ENCODE measurements around the gene DHX58. TPM values are rescaled to one million over a fixed set of nuclear protein-coding genes. Genes with fewer than 3 reads are reported as not detected.
A peak's percentile ranks its signal among the peaks of the same experiment; 100 is the strongest.

DHX58 gene
- total and polyA plus RNA-seq, 2 of the 4 experiments (the other 2 are of a cell fraction) = 1.1 to 2.8 TPM

DNA sequence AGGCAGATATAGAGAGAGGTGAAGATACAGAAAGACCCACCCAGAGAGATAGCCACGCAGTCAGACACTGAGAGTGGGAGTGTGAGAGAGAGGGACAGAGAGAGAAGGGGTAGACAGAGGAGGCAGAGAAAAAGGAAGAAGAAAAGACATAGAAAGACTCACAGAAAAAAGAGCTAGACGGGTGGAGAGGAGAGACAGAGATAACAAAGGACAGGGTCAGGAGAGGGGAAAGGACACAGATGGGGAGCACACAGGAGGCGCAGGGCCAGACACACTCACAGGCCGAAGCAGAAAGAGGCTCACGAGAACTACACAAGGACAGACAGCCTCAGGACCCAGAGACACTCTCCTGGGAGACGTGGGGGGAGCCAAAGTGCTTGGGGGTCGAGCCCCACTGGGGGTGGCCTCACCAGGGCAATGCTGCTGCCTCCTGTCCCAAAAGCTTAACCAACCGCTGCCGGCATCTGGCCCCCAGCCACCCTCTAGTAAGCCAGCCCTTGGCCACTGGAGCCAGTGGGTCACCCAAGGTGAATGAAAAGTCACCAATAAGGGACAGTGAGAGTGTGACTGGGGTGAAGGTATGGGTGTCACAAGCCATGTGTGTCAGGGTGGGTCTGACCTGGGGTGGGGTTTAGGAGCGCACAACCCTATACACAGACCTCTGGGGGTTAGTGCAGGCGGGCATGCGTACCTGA, 18.0 kb downstream of the DHX58 start:
- Histone ChIP-seq H2AK5ac (ENCODE audit: low read depth, low read length) (no peak overlapping the region), H3K9me1 (ENCODE audit: insufficient read depth, low read length) (no peaks in the 10 kb centered on the region), H2BK5ac (ENCODE audit: low read depth, low read length, poor library complexity, severe bottlenecking) (no peak overlapping the region), H2BK20ac (ENCODE audit: low read depth, low read length) (no peak overlapping the region), H4K8ac (ENCODE audit: low read depth in 2 of 2, low read length in 2 of 2) (no peak overlapping the region), H2BK120ac (ENCODE audit: low read depth, low read length) (no peak overlapping the region), H3K4me3 (ENCODE audit: insufficient read depth, low read depth, low read length) (no peak overlapping the region), H4K91ac (ENCODE audit: insufficient read depth, low read depth, low read length) (no peak overlapping the region), H3K23ac (ENCODE audit: low read depth, low read length) (0 out of 2 replicates have a peak overlapping the region, but pooled peaks have one; percentile 59), H3K9me3 (ENCODE audit: control insufficient read depth, insufficient read depth, low read length) (no peaks in the 10 kb centered on the region), H3K27ac (ENCODE audit: insufficient read depth, low read length) (no peak overlapping the region), H2AFZ (replicated peaks; ENCODE audit: low read length, poor library complexity) (no peak overlapping the region), H3K9ac (ENCODE audit: low read depth, low read length) (no peak overlapping the region), H4K5ac (ENCODE audit: low read depth, low read length) (no peak overlapping the region), H3K27me3 (ENCODE audit: control insufficient read depth, insufficient read depth, low read length) (peaks cover 80% of the 10 kb centered on the region), H3K14ac (replicated peaks; ENCODE audit: low read depth, low read length) (no peak overlapping the region), H3K18ac (ENCODE audit: low read depth, low read length) (no peak overlapping the region), H3K4me1 (ENCODE audit: control insufficient read depth, insufficient read depth, low read length) (no peaks in the 10 kb centered on the region), H2AK9ac (replicated peaks; ENCODE audit: low read depth, low read length, poor library complexity) (no peak overlapping the region), H4K20me1 (ENCODE audit: insufficient read depth, low read length) (no peaks in the 10 kb centered on the region), H3K4ac (ENCODE audit: low read depth, low read length) (no peak overlapping the region), H3K56ac (ENCODE audit: extremely low read depth, insufficient read depth, low read length) (no peak overlapping the region), H3K36me3 (ENCODE audit: control insufficient read depth, insufficient read depth, low read length) (no peaks in the 10 kb centered on the region), H3K79me1 (ENCODE audit: low read depth in 1 of 2, low read length in 2 of 2) (no peaks in the 10 kb centered on the region), H2BK15ac (ENCODE audit: low read depth, low read length) (no peak overlapping the region), H3K4me2 (ENCODE audit: low read depth, low read length) (no peak overlapping the region)
- no TSS peak for BruUV-seq (replicated peaks)
- ATAC-seq (ENCODE audit: low read depth) (no peak), DNase-seq (no peak)
- intact Hi-C loops (cut with micrococcal nuclease) = no loop called here
- no peak for TF ChIP-seq NFE2L2 (IDR thresholded peaks at IDR 0.05; ENCODE audit: low read depth, low read length)
- no peak for TF ChIP-seq POLR2A (IDR thresholded peaks at IDR 0.05; ENCODE audit: low read depth, low read length)
- no peak for TF ChIP-seq CEBPB (IDR thresholded peaks at IDR 0.05; ENCODE audit: low read depth, low read length)
- no peak for TF ChIP-seq MXI1 (IDR thresholded peaks at IDR 0.05; ENCODE audit: borderline replicate concordance, low read depth, low read length)
- no peak for TF ChIP-seq MAZ (IDR thresholded peaks at IDR 0.05; ENCODE audit: borderline replicate concordance, low read depth, low read length)
- TF ChIP-seq, protein P1, sequence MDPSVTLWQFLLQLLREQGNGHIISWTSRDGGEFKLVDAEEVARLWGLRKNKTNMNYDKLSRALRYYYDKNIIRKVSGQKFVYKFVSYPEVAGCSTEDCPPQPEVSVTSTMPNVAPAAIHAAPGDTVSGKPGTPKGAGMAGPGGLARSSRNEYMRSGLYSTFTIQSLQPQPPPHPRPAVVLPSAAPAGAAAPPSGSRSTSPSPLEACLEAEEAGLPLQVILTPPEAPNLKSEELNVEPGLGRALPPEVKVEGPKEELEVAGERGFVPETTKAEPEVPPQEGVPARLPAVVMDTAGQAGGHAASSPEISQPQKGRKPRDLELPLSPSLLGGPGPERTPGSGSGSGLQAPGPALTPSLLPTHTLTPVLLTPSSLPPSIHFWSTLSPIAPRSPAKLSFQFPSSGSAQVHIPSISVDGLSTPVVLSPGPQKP (IDR thresholded peaks at IDR 0.05; ENCODE audit: borderline replicate concordance, low read depth, low read length) = no peak
- TF ChIP-seq RCOR1 (IDR thresholded peaks at IDR 0.05; ENCODE audit: insufficient replicate concordance, low read length) = no peak
- no peak for TF ChIP-seq BHLHE40 (IDR thresholded peaks at IDR 0.05; ENCODE audit: low read depth, low read length)
- TF ChIP-seq, protein P2, sequence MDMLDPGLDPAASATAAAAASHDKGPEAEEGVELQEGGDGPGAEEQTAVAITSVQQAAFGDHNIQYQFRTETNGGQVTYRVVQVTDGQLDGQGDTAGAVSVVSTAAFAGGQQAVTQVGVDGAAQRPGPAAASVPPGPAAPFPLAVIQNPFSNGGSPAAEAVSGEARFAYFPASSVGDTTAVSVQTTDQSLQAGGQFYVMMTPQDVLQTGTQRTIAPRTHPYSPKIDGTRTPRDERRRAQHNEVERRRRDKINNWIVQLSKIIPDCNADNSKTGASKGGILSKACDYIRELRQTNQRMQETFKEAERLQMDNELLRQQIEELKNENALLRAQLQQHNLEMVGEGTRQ (IDR thresholded peaks at IDR 0.05; ENCODE audit: low read depth, low read length) = no peak
- no peak for TF ChIP-seq FOS (IDR thresholded peaks at IDR 0.05; ENCODE audit: low read depth, low read length)
- TF ChIP-seq, protein P3, sequence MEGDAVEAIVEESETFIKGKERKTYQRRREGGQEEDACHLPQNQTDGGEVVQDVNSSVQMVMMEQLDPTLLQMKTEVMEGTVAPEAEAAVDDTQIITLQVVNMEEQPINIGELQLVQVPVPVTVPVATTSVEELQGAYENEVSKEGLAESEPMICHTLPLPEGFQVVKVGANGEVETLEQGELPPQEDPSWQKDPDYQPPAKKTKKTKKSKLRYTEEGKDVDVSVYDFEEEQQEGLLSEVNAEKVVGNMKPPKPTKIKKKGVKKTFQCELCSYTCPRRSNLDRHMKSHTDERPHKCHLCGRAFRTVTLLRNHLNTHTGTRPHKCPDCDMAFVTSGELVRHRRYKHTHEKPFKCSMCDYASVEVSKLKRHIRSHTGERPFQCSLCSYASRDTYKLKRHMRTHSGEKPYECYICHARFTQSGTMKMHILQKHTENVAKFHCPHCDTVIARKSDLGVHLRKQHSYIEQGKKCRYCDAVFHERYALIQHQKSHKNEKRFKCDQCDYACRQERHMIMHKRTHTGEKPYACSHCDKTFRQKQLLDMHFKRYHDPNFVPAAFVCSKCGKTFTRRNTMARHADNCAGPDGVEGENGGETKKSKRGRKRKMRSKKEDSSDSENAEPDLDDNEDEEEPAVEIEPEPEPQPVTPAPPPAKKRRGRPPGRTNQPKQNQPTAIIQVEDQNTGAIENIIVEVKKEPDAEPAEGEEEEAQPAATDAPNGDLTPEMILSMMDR (conservative IDR thresholded peaks at IDR 0.05; ENCODE audit: low read depth, low read length) = no peak
- dilution Hi-C loops (cut with HindIII; ENCODE audit: low sequenced_read_pairs, unreplicated experiment) = no loop called here
- WGBS, 2 experiments (ENCODE audit: extremely low coverage in 2 of 2, insufficient read length in 1 of 2) = 53% methylated on average over 3 of the region's 12 CpGs; no CpG with 5 or more reads in 1 of the 2 experiments
- ChIA-PET CTCF (no interaction called here), POLR2A (ENCODE audit: unreplicated experiment) (no interaction called here)
- in situ Hi-C loops (cut with MboI; ENCODE audit: low sequenced_read_pairs) = no loop called here
